GM18511 (cell line): Measurements from ENCODE around the gene LSMEM2.
A peak's percentile ranks its signal among the peaks of the same experiment; 100 is the strongest.
"Not testable (repeated sequence)": the region's sequence is repeated elsewhere in the genome, so short reads cannot be mapped to it uniquely, and the experiment has no call there.

Experiments used
- ATAC-seq: cut with Tn5 transposase; IDR thresholded peaks from one replicate; pipeline ENCODE4 v1.9.1; 2021; ENCODE audit warnings: mild to moderate bottlenecking, moderate library complexity; ENCODE audit not compliant: unreplicated experiment

The LSMEM2 gene

GRCh38 chr3:50245831-50246516 lies 32.9 kb upstream of the LSMEM2 start:
- ATAC-seq = peak; percentile 79

GRCh38 chr3:50246517-50246954 lies 32.4 kb upstream of the LSMEM2 start:
- peak; percentile 64 for ATAC-seq

DNA sequence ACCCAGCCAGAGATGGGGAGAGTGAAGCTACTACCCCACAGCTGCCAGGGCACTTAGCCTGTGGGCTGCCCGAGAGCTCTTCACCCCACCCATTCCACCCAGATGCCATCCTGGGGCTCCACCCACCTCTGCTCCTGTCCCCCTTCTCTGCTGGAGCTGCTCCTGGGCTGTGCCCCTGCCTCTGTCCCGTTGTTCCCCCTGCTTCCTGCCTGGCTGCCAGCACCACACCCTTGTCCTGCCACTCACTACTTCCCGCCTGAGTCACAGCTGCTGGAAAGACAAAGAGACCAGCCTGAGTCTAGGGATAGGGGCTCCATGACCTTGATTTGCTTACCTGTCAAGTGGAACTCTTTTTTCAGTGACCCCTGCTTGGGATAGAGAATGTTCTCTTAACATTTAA lies 30.5 kb upstream of the LSMEM2 start:
- ATAC-seq = no peak

DNA sequence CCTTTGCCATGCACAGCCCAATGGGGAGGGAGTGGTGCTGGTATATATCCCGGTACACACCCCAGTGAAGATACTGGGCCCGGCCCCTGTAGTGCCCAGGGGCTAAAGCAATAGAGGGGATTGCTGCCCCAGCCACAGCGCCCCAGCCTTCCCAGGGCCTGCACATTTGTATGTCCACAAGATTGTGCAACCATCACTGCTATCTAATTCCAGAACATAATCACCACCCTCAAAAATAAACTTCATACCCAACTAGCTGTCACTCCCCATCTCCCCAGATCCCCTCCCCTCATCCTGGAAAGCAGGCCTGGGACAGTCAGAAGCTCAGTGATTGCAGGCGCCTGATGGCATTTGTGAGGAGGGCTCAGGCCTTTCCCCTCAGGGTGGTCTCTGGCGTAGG lies 29.4 kb upstream of the LSMEM2 start:
- ATAC-seq = no peak

DNA sequence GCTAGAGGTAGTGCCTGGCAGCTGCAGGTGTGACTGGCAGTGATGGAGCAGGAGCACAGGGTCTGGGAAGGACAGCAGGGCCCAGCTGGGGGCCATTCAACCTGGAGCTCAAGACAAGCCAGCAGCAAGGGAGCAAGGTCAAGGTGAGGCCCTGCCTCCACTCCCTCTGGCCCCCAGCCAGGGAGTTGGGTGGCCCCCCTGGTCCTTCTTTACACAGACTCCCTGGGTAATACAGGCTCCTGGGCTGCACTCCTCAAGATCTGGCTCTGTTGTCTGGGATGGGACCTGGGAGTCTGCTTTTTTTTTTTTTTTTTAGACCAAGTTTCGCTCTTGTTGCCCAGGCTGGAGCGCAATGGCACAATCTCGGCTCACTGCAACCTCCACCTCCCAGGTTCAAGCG lies 28.4 kb upstream of the LSMEM2 start:
- ATAC-seq = no peak

- ATAC-seq = no peak
These were observed 27.7 kb upstream of the LSMEM2 start for GRCh38 chr3:50251220-50251619.

DNA sequence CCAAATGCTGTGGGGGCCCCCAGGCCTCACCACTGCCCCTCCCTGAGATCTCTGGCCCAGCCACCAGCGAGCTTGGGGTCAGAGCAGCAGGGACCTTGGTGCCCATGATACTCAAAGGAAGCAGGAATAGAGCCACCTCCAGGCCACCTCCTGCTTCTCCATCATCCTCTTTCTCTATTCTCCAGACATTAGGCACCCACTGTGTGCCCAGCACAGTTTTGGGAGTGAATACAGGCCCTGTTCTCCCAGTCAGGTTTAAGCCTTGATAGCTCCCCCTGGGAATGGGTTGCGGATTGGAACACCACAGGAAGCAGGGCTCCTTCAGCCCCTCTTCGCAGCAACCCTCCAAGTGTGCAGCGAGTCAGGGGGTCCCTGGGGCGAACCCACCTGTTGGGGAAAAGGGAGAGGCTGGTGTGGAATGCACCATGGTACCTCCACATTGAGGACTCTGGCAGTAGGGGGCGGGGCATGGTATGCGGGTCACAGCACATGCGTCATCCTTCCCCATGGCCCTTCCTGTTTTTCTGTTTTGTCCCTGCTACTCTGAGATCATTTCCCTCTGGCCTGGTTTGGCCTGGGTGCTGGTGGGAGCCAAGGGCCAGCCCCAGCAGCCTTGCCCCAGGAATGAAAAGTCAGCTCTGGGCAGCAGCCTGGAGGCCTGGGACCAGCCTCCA lies 24.2 kb upstream of the LSMEM2 start:
- ATAC-seq = no peak

- ATAC-seq = no peak
These were observed 23.7 kb upstream of the LSMEM2 start for GRCh38 chr3:50255251-50255615.

GRCh38 chr3:50256978-50257890 lies 21.7 kb upstream of the LSMEM2 start:
- ATAC-seq = no peak

DNA sequence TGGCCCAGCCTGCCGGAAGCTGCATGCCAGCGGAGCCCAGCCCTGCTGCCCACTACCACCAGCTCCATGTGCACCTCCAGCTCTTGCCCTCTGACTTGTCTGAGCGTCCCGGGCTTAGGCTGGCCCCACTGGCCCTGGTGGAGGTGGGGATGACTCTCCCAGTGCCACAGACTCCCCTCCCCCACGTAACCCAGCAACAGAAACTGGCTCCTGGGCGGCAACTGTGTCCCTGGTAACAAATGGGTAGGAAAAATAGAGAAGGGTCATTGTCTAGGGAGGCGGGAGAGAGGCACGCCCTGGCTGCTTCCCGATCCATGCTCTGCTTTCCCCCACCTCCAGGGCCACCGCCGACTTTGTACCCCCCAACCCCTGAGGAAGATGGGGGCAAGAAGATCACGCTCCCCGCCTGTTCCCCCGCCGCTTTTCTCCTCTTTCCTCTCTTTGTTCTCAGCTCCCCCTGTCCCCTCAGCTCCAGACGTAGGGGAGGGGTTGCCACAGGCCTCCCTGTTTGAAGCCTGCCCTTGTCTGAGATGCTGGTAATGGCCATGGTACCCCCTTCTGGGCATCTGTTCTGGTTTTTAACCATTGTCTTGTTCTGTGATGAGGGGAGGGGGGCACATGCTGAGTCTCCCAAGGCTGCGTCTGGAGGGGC lies 20.7 kb upstream of the LSMEM2 start:
- no peak for ATAC-seq

DNA sequence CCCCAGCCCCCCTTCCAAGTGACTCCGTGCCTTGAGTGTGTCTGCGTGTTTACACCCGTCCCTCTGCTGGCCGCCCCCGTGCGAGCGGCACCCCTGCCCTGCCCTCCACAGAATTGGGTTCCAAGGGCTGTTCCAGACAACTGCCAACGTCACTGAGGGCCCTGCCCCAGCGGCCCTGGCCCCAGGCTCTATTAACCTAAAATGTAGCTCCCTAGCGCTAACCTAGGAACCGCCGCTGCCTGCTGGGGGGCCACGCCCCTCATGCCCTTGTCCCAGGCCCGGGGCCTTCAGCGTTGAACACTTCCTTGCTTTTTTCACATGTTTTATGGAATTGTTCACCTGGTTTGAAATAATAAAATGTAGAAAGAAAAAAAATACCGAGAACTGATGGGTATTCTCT lies 19.9 kb upstream of the LSMEM2 start:
- no peak for ATAC-seq

DNA sequence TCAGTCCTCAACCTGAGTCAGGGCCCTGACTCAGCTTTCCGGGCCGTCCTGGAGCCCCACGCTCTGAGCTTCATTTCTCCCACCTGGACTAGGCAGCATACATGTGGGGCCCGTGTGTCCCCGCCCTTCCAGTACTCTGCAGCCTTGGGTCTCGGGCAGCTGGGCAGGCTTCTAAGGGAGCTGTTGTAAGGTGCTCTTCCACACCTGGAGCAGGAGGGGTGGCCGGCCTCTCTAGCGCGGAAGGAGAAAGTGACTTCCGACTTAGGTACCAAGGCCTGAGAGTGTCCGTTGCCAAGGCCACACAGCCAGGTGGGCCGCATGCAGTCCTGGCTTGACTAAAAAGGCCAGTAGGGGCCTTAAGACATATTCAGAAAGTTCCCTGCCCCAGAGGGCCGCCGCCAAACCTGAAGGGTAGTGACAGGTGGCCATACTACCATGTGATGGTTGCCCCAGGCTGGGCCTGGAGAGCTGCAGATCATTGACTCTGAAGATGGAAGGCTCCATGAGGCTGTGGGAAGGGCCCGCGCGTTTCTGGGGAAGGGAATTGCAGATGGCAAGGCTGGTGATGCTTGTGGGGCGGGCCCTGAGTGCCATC lies 19.4 kb upstream of the LSMEM2 start:
- ATAC-seq = peak; percentile 38

GRCh38 chr3:50260027-50260941 lies 18.6 kb upstream of the LSMEM2 start:
- peak; percentile 93 for ATAC-seq

DNA sequence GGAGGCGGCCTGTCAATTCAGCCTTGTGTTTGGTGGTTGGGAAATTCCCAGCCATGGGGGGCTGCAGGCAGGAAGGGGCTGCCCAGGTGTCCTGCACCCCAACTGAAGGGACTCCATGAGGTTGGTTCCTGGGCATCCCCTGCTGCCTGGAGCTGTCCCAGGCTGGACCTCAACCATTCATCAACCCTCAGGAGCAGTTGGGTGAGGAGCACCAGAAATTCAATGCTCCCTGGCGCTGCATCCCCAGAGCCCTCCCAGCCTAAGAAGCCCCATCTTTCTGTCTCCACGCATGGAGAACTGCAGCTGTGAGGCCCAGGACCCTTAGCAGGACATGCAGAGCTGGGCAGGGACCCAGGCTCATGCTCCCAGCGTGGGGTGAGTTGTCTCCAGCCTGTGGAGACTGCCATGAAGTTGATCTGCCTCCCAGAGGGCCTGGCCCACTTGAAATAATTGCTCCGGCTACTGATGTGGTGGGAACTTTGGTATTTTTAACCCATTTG lies 17.9 kb upstream of the LSMEM2 start:
- no peak for ATAC-seq

- no peak for ATAC-seq
These were observed 17.4 kb upstream of the LSMEM2 start for GRCh38 chr3:50261505-50261904.

GRCh38 chr3:50262200-50262599 lies 16.7 kb upstream of the LSMEM2 start:
- ATAC-seq = not testable (repeated sequence)

DNA sequence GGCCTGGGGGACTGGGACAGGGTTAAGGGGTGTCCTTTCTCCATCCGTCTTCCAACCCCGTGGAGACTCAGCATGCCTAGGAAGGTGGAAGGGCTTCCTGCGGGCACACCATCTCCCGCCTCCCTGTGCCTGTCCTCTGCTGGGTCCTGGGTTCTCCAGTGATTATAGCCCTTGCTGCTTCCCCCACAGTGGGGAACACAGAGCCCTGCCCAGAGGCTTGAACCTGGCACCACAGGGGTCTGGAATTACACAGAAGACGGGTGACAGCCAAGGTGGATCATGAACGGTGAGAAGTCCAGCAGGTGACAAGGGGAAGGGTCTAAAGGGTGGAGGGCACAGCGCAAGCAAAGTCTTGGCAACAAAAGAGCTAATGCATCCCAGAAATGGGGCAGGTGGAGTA lies 16.1 kb upstream of the LSMEM2 start:
- no peak for ATAC-seq

GRCh38 chr3:50263478-50264382 lies 15.2 kb upstream of the LSMEM2 start:
- ATAC-seq = no peak
